Adrenal gland (tissue), 12 donors: ENCODE data around the gene OR6B2. TPM values are rescaled to one million over a fixed set of nuclear protein-coding genes. Genes with fewer than 3 reads are reported as not detected.
A peak's percentile ranks its signal among the peaks of the same experiment; 100 is the strongest.

Source experiments
- DNase-seq, 7 donors: peaks; one replicate each; pipeline ENCODE4 v3.0.0-alpha.2; 2019 to 2020
- H3K27ac ChIP-seq, 5 donors: fragments of 200-600 bp; sonication (generic) in 4 of 5; 1 replicate in 3 of 5; 2 replicates in 2 of 5; pipeline versions ENCODE4 v1.5.1 to v1.8.0; 2016 to 2020; ENCODE audit warnings: mild to moderate bottlenecking in 1 of 5
- H3K27me3 ChIP-seq: fragments of 200-600 bp; 2 replicates; pipeline ENCODE4 v1.8.0; 2021
- H3K36me3 ChIP-seq, 2 donors: fragments of 200-600 bp; replicated peaks in 1 of 2; 1 replicate in 1 of 2; 2 replicates in 1 of 2; pipeline versions ENCODE4 v1.5.1 to v1.8.0; 2018 to 2022
- H3K4me1 ChIP-seq, 2 donors: fragments of 200-600 bp; replicated peaks in 1 of 2; 1 replicate in 1 of 2; 2 replicates in 1 of 2; pipeline versions ENCODE4 v1.5.1 to v1.8.0; 2018 to 2021
- H3K4me3 ChIP-seq, 4 donors: fragments of 200-600 bp; sonication (generic) in 3 of 4; one replicate each; pipeline ENCODE4 v1.5.1; 2016 to 2018
- H3K9me3 ChIP-seq, 3 donors: fragments of 200-600 bp; sonication (generic) in 1 of 3; replicated peaks in 1 of 3; 1 replicate in 2 of 3; 2 replicates in 1 of 3; pipeline versions ENCODE4 v1.5.1 to v1.8.0; 2016 to 2021
- POLR2A ChIP-seq, 2 donors: fragments of 450-650 bp; IDR thresholded peaks; one replicate each; pipeline ENCODE4 v1.6.1; 2017; ENCODE audit warnings: antibody characterized with exemption in 2 of 2, mild to moderate bottlenecking in 2 of 2, moderate library complexity in 1 of 2
- WGBS, 4 donors: extraction: QIAGEN DNeasy Blood & Tissue Kit in 2 of 4; methylation state at CpG; one replicate each; pipeline versions ENCODE4 v1.1.5 to v1.1.7; 2013 to 2017; 5-methylcytosine and 5-hydroxymethylcytosine counted together
- intact Hi-C, 2 donors: fragments of 100-400 bp; cut with DNase I; formaldehyde crosslinking; loops; one replicate each; pipeline versions ENCODE4 v1.14.1 to v1.15.0; 2022 to 2023
- polyA plus RNA-seq, 3 donors: library from polyadenylated mRNA; stranded (reverse); fragments of 200-250 nt in 2 of 3; fragments of 350-450 nt in 1 of 3; fragmentation: Illumina TruSeq in 1 of 3; extraction: RNeasy Lipid Tissue Mini Kit (QIAGEN cat#74804) in 1 of 3; gene quantifications; one replicate each; pipeline ENCODE4 v1.2.3, GENCODE V29; 2013 to 2014
- total RNA-seq, 9 donors: library from RNA; depleted of rRNA in 4 of 9; stranded (reverse); fragments of >200 nt in 4 of 9; fragments of 120-200 nt in 1 of 9; fragmentation: NEBNext Ultra II Directional in 1 of 9; extraction: Animal tissue kit (Norgen Biotek cat#: 25700) in 1 of 9; gene quantifications; one replicate each; pipeline versions ENCODE4 v1.1.0 to v1.2.4, GENCODE V29; 2013 to 2023
- TF ChIP-seq, protein P1 (sequence below), 6 experiments: fragments of 450-650 bp in 4 of 6; fragments of 200-600 bp in 2 of 6; sonication (generic) in 1 of 6; IDR thresholded peaks; 1 replicate in 5 of 6; 2 replicates in 1 of 6; pipeline versions ENCODE4 v1.5.1 to v1.8.0; 2016 to 2021; ENCODE audit warnings: antibody characterized with exemption in 6 of 6, mild to moderate bottlenecking in 2 of 6, moderate library complexity in 1 of 6
- donor health status: healthy with polysubstance abuse.
- donor health status: Bipolar disorder and iron deficiency.
- donor health status: DM: yes; HTN: yes; CAD: no.
- donor health status: DM: no; HTN: no; CAD: no.
- donor health status: DM: no; HTN: no; CAD: no.
- donor health status: DM: yes; HTN: yes; CAD: no.

OR6B2 gene
- total and polyA plus RNA-seq, 12 donors: 0.03 TPM; not detected in 11

DNA sequence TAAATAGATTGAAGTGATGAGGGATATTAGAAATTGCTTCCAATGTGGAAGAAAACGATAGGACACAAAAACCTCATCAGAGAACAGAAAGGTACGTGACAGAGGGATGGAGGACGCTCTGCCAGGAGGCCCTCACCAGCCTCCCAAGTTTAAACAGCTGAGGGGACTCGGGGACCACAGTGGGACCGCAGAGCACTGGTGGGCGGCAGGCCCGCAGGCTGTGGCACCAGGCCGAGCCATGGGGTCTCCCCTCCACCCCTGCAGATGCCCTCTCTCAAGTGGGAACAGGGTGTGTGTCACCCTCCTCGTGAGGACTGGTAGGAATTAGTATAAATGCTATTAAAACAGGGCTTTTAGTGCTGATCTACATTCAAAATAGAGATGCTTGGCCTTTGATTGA, 15.9 kb downstream of the OR6B2 start:
- Histone ChIP-seq H3K27me3 (no peaks in the 10 kb centered on the region), H3K9me3 (no peaks in the 10 kb centered on the region), H3K36me3 (peaks cover 0 to 88% of the 10 kb centered on the region in 2 donors), H3K4me3 (no peak overlapping the region), H3K4me1 (no peaks in the 10 kb centered on the region), H3K27ac (no peak overlapping the region)
- no peak for DNase-seq
- intact Hi-C loops: no loop called here
- WGBS, 4 donors: 93 to 96% (median 94%) methylated on average over 9 of the region's 9 CpGs
- no peak for TF ChIP-seq POLR2A (IDR thresholded peaks at IDR 0.05)
- TF ChIP-seq, protein P1, sequence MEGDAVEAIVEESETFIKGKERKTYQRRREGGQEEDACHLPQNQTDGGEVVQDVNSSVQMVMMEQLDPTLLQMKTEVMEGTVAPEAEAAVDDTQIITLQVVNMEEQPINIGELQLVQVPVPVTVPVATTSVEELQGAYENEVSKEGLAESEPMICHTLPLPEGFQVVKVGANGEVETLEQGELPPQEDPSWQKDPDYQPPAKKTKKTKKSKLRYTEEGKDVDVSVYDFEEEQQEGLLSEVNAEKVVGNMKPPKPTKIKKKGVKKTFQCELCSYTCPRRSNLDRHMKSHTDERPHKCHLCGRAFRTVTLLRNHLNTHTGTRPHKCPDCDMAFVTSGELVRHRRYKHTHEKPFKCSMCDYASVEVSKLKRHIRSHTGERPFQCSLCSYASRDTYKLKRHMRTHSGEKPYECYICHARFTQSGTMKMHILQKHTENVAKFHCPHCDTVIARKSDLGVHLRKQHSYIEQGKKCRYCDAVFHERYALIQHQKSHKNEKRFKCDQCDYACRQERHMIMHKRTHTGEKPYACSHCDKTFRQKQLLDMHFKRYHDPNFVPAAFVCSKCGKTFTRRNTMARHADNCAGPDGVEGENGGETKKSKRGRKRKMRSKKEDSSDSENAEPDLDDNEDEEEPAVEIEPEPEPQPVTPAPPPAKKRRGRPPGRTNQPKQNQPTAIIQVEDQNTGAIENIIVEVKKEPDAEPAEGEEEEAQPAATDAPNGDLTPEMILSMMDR (IDR thresholded peaks at IDR 0.05): no peak

DNA sequence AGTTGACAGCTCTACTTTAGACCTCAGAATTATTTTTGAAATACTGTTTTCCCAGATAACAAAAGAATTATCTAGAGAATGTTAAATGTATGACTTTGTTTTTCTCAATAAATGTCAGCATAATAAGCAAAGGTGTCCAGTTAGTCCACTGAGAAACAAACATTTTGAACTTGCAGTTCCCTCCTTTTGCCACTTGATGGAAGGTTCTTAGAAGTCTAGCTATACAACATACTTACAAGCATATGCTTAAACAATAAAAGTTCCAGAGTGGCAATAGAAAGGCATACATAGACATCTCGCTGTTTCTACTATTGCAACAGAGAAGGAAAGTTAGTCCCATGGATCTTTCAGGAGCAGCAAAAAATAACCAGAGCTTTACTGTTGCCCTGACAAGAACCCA, 16.9 kb downstream of the OR6B2 start:
- no peaks in the 10 kb centered on the region for H3K9me3 ChIP-seq
- intact Hi-C loops: no loop called here
- H3K4me1 ChIP-seq: no peaks in the 10 kb centered on the region
- H3K36me3 ChIP-seq: peaks cover 0 to 88% of the 10 kb centered on the region in 2 donors
- WGBS, 4 donors: 91 to 95% (median 94%) methylated on average over 1 of the region's 1 CpG
- H3K4me3 ChIP-seq: no peak overlapping the region
- no peak for DNase-seq
- TF ChIP-seq POLR2A (IDR thresholded peaks at IDR 0.05): no peak
- TF ChIP-seq, protein P1 (IDR thresholded peaks at IDR 0.05): peak in 3 of 6 experiments; percentile 12 to 23 (median 18)
- H3K27me3 ChIP-seq: no peaks in the 10 kb centered on the region
- H3K27ac ChIP-seq: no peak overlapping the region

DNA sequence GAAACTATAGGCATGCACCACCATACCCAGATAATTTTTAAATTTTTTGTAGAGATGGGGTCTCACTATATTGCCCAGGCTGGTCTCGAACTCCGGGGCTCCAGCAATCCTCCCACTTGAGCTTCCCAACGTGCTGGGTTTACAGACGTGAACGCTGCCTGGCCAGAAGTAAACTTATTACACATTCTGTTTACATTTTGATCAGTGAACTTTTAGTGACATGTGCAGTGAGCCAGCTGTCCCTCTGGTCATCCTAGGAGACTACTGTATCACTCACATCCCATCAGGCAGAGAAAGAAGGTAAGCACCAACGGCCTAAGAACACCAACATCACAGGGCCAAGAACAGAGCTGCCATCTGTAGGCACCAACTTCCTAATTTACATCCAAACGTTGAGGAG, 27.2 kb downstream of the OR6B2 start:
- WGBS, 4 donors: 86 to 92% (median 87%) methylated on average over 7 of the region's 7 CpGs
- H3K36me3 ChIP-seq: peaks cover 0 to 80% of the 10 kb centered on the region in 2 donors
- TF ChIP-seq, protein P1 (IDR thresholded peaks at IDR 0.05): no peak
- no peak for TF ChIP-seq POLR2A (IDR thresholded peaks at IDR 0.05)
- intact Hi-C loops: no loop called here
- H3K4me1 ChIP-seq: no peaks in the 10 kb centered on the region
- H3K4me3 ChIP-seq: no peak overlapping the region
- DNase-seq: no peak
- no peaks in the 10 kb centered on the region for H3K27me3 ChIP-seq
- no peak overlapping the region for H3K27ac ChIP-seq
- no peaks in the 10 kb centered on the region for H3K9me3 ChIP-seq

DNA sequence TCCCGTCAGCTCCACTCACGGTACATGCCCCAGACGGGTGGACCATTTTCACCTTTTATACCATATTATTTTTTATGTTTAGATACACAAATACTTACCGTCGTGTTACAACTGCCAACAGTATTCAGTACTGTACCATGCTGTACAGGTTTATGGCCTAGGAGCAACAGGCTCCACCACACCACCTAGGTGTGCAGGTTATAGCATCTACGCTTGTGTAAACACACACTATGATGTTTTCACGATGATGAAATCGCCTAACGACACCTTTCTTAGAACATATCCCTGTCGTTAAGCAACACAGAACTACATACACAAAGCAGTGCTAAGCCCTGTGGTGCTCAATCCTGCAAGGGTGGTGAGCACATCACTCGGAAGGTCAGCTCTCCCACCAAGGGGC, 29.6 kb downstream of the OR6B2 start:
- H3K4me3 ChIP-seq: no peak overlapping the region
- no peak for TF ChIP-seq POLR2A (IDR thresholded peaks at IDR 0.05)
- TF ChIP-seq, protein P1 (IDR thresholded peaks at IDR 0.05): no peak
- 80 to 91% (median 89%) methylated on average over 11 of the region's 11 CpGs for WGBS, 4 donors
- DNase-seq: no peak
- no peaks in the 10 kb centered on the region for H3K9me3 ChIP-seq
- H3K36me3 ChIP-seq: peaks cover 0 to 70% of the 10 kb centered on the region in 2 donors
- H3K4me1 ChIP-seq: no peaks in the 10 kb centered on the region
- no peaks in the 10 kb centered on the region for H3K27me3 ChIP-seq
- no peak overlapping the region for H3K27ac ChIP-seq
- intact Hi-C loops: no loop called here
